B cell (primary cell): Measurements from ENCODE around the gene WDR1. TPM values are rescaled to one million over a fixed set of nuclear protein-coding genes. Genes with fewer than 3 reads are reported as not detected.

Experiments used
- ATAC-seq: fragments of 200-7000 bp; cut with Tn5 transposase; one replicate; pipeline ENCODE4 v1.10.0; 2021; ENCODE audit warnings: low read depth, mild to moderate bottlenecking, moderate number of reproducible peaks, moderate library complexity
- CTCF ChIA-PET: fragments of 350-600 bp; sonication (Branson Sonifier 250); formaldehyde crosslinking; loops from one replicate; lab custom pipeline; 2021; ENCODE audit warnings: antibody characterized with exemption, inconsistent platforms; lab: Charles Lee
- POLR2A ChIA-PET: fragments of 350-600 bp; sonication (Branson Sonifier 250); formaldehyde crosslinking; loops from one replicate; lab custom pipeline; 2021; ENCODE audit warnings: antibody characterized with exemption; lab: Charles Lee
- DNase-seq: peaks from one replicate; pipeline ENCODE4 v3.0.0; 2013
- H2AFZ ChIP-seq: 2 replicates; pipeline ENCODE4 v1.6.1; 2012; ENCODE audit warnings: mild to moderate bottlenecking, low read depth, low read length; ENCODE audit not compliant: insufficient read depth, poor library complexity, severe bottlenecking
- H3K27ac ChIP-seq, 2 donors: 1 replicate in 1 of 2; 2 replicates in 1 of 2; pipeline ENCODE4 v1.5.1; 2012 to 2013; ENCODE audit warnings: low read length in 2 of 2, mild to moderate bottlenecking in 2 of 2, moderate library complexity in 1 of 2
- H3K27me3 ChIP-seq, 4 experiments: fragments of 200-600 bp in 1 of 4; sonication (generic) in 1 of 4; replicated peaks in 1 of 4; 1 replicate in 2 of 4; 2 replicates in 2 of 4; pipeline versions ENCODE4 v1.6.1 to v1.7.0; 2013 to 2016; ENCODE audit warnings: low read length in 3 of 4, mild to moderate bottlenecking in 2 of 4, mixed read lengths in 1 of 4, moderate library complexity in 1 of 4; ENCODE audit not compliant: insufficient read depth in 4 of 4, control insufficient read depth in 3 of 4; ENCODE audit errors: control extremely low read depth in 1 of 4
- H3K36me3 ChIP-seq, 2 experiments: replicated peaks in 1 of 2; 1 replicate in 1 of 2; 2 replicates in 1 of 2; pipeline versions ENCODE4 v1.6.1 to v1.7.1; 2013; ENCODE audit warnings: low read length in 1 of 2; ENCODE audit not compliant: insufficient read depth in 2 of 2, control insufficient read depth in 1 of 2; ENCODE audit errors: control extremely low read depth in 1 of 2, extremely low read depth in 1 of 2
- H3K4me1 ChIP-seq, 2 donors: fragments of 200-600 bp in 1 of 2; sonication (generic) in 1 of 2; 1 replicate in 1 of 2; 2 replicates in 1 of 2; pipeline versions ENCODE4 v1.5.1 to v1.6.1; 2013 to 2017; ENCODE audit warnings: low read length in 2 of 2; ENCODE audit not compliant: control insufficient read depth in 2 of 2, insufficient read depth in 2 of 2
- H3K4me2 ChIP-seq: replicated peaks from 2 replicates; pipeline ENCODE3; 2012; ENCODE audit warnings: mild to moderate bottlenecking, low read depth, low read length; ENCODE audit not compliant: poor library complexity, severe bottlenecking
- H3K4me3 ChIP-seq, 5 experiments: fragments of 200-600 bp in 1 of 5; sonication (generic) in 1 of 5; 1 replicate in 3 of 5; 2 replicates in 2 of 5; pipeline versions ENCODE4 v1.5.1 to v1.7.0; 2011 to 2016; ENCODE audit warnings: low read length in 4 of 5, mild to moderate bottlenecking in 4 of 5, low read depth in 2 of 5, control low read depth in 1 of 5, moderate library complexity in 1 of 5; ENCODE audit not compliant: insufficient read depth in 1 of 5; ENCODE audit errors: control extremely low read depth in 1 of 5, extremely low read depth in 1 of 5
- H3K79me2 ChIP-seq: fragments of 200-600 bp; sonication (generic); one replicate; pipeline ENCODE4 v1.6.0; 2016; ENCODE audit warnings: low read length; ENCODE audit not compliant: control insufficient read depth, insufficient read depth
- H3K9ac ChIP-seq: fragments of 200-600 bp; sonication (generic); 2 replicates; pipeline ENCODE4 v1.6.1; 2017; ENCODE audit warnings: mild to moderate bottlenecking, low read length, moderate library complexity
- H3K9me3 ChIP-seq, 3 donors: one replicate each; pipeline versions ENCODE4 v1.6.1 to v1.7.1; 2013; ENCODE audit warnings: low read length in 2 of 3; ENCODE audit not compliant: control insufficient read depth in 2 of 3, insufficient read depth in 1 of 3; ENCODE audit errors: control extremely low read depth in 1 of 3
- H4K20me1 ChIP-seq: 2 replicates; pipeline ENCODE4 v1.6.0; 2012; ENCODE audit warnings: mild to moderate bottlenecking, low read length; ENCODE audit not compliant: insufficient read depth, control insufficient read depth, poor library complexity, severe bottlenecking
- H3K27ac Mint-ChIP-seq: one replicate; pipeline ENCODE4 v1.8.0; 2021; ENCODE audit warnings: mixed read lengths
- H3K27me3 Mint-ChIP-seq: one replicate; pipeline ENCODE4 v1.8.0; 2021; ENCODE audit warnings: mixed read lengths
- H3K4me1 Mint-ChIP-seq: one replicate; pipeline ENCODE4 v1.8.0; 2021; ENCODE audit warnings: mixed read lengths
- H3K4me3 Mint-ChIP-seq: one replicate; pipeline ENCODE4 v1.8.0; 2021; ENCODE audit warnings: mixed read lengths
- H3K9me3 Mint-ChIP-seq: one replicate; pipeline ENCODE4 v1.8.0; 2022; ENCODE audit warnings: mixed read lengths; ENCODE audit not compliant: insufficient read depth
- CTCF ChIP-seq: fragments of 200-600 bp; IDR thresholded peaks from one replicate; pipeline ENCODE4 v1.8.0; 2022; ENCODE audit warnings: antibody characterized with exemption, mild to moderate bottlenecking
- EZH2 ChIP-seq: IDR thresholded peaks from 2 replicates; pipeline ENCODE4 v1.6.1; 2012; ENCODE audit warnings: borderline replicate concordance, low read depth, mild to moderate bottlenecking, moderate library complexity, low read length; ENCODE audit not compliant: insufficient read depth, poor library complexity, severe bottlenecking
- WGBS: methylation state at CpG from one replicate; pipeline ENCODE4 v1.1.5; 2013; ENCODE audit warnings: missing lambda C conversion rate; ENCODE audit not compliant: insufficient coverage; 5-methylcytosine and 5-hydroxymethylcytosine counted together
- intact Hi-C: fragments of 100-400 bp; cut with micrococcal nuclease; formaldehyde crosslinking; loops from one replicate; pipeline ENCODE4 v1.10.0; 2022
- polyA plus RNA-seq: library from polyadenylated mRNA; depleted of rRNA; stranded (reverse); fragments of >200 nt; gene quantifications from 2 replicates; pipeline ENCODE4 v1.2.3, GENCODE V29; 2012
- total RNA-seq, 2 donors: library from RNA; stranded (reverse); fragments of 120-200 nt in 1 of 2; gene quantifications; 1 replicate in 1 of 2; 2 replicates in 1 of 2; pipeline versions ENCODE4 v1.2.3 to v1.2.4, GENCODE V29; 2013 to 2022

Gene WDR1
- total and polyA plus RNA-seq, 2 donors (not counting 1 experiment from before 2014, with no cell fraction given), result 134 to 217 TPM

- H3K4me1 ChIP-seq, result peaks cover 10 to 53% of the 10 kb centered on the region in 2 donors
- H3K27me3 Mint-ChIP-seq, result no peaks in the 10 kb centered on the region
- ChIA-PET CTCF (interaction anchor here (1.1 to 1.2 kb wide), 2 partner anchors 8 to 94 kb away, joined by 3 to 4 read pairs; partner anchors contain the start of gene WDR1), POLR2A (interaction anchor here (1.1 kb wide), 1 partner anchor 8 kb away, joined by 3 read pairs; the partner anchor contains the start of gene WDR1)
- H3K4me2 ChIP-seq, result no peak overlapping the region
- intact Hi-C loops, result no loop called here
- no peaks in the 10 kb centered on the region for H3K9me3 ChIP-seq
- peaks cover 83% of the 10 kb centered on the region for H3K4me1 Mint-ChIP-seq
- ATAC-seq, result no peak
- H3K36me3 ChIP-seq, result peaks cover 0 to 83% of the 10 kb centered on the region in 2 experiments
- H3K9me3 Mint-ChIP-seq, result no peaks in the 10 kb centered on the region
- no peak overlapping the region for H3K4me3 Mint-ChIP-seq
- H3K27ac Mint-ChIP-seq, result no peak overlapping the region
- WGBS, result 94% methylated on average over 6 of the region's 6 CpGs
- no peak overlapping the region for H3K27ac ChIP-seq
- peaks cover 100% of the 10 kb centered on the region for H4K20me1 ChIP-seq
- no peak for TF ChIP-seq EZH2
- TF ChIP-seq CTCF, result no peak
- no peak for DNase-seq
- no peak overlapping the region for H3K4me3 ChIP-seq
- H3K9ac ChIP-seq, result no peak overlapping the region
- H2AFZ ChIP-seq, result no peak overlapping the region
- peaks cover 100% of the 10 kb centered on the region for H3K79me2 ChIP-seq
- no peaks in the 10 kb centered on the region for H3K27me3 ChIP-seq
These were observed 8.2 kb downstream of the WDR1 start for GRCh38 chr4:10108391-10108790.
